ENCODE measurements around the gene CHTF18.
A peak's percentile ranks its signal among the peaks of the same experiment; 100 is the strongest.

CHTF18 gene

DNA sequence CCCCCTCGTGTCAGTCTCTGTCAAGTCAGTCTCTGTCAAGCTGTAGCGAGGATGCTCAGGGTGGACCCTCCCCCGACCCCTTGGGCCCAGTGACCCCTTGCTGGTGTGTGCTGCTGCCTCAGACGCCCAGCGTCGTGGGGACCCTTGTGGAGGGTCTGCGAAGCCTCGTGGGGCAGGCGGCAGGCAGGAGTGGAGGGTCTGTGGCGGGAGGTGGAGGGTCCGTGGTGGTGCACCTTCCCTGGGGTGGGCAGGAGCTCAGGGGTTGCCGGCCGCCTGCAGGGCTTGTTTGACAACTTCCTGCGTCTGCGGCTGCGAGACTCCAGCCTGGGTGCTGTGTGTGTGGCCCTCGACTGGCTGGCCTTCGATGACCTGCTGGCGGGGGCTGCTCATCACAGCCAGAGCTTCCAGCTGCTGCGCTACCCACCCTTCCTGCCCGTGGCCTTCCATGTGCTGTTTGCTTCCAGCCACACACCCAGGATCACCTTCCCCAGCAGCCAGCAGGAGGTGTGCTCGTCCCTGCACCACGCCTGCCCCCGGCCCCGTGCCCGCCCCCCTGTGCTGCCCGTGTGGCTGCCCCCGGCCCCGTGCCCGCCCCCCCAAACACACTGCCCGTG, 6.5 kb downstream of the CHTF18 start:
- no peak for DNase-seq

DNA sequence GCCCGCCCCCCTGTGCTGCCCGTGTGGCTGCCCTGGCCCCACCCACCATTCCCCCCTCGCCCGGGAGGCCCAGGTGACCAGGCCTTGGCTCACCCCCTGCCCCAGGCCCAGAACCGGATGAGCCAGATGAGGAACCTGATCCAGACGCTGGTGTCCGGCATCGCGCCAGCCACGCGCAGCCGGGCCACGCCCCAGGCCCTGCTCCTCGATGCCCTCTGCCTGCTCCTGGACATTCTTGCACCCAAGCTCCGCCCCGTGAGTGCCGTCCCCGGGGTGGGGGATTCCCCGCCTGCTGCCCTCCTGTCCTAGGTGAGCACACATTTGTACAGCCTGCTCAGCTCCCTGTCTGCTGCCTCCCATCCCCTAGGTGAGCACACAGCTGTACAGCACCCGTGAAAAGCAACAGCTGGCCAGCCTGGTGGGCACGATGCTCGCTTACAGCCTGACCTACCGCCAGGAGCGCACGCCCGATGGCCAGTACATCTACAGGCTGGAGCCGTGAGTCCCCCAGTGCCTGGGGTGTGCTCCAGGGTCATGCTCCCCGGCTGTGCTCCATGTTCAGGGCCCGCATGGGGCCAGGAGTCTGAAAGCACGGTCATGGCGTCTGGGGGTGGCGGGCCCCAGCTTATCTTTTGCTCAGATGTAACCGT, 7.3 kb downstream of the CHTF18 start:
- no peak for DNase-seq

DNA sequence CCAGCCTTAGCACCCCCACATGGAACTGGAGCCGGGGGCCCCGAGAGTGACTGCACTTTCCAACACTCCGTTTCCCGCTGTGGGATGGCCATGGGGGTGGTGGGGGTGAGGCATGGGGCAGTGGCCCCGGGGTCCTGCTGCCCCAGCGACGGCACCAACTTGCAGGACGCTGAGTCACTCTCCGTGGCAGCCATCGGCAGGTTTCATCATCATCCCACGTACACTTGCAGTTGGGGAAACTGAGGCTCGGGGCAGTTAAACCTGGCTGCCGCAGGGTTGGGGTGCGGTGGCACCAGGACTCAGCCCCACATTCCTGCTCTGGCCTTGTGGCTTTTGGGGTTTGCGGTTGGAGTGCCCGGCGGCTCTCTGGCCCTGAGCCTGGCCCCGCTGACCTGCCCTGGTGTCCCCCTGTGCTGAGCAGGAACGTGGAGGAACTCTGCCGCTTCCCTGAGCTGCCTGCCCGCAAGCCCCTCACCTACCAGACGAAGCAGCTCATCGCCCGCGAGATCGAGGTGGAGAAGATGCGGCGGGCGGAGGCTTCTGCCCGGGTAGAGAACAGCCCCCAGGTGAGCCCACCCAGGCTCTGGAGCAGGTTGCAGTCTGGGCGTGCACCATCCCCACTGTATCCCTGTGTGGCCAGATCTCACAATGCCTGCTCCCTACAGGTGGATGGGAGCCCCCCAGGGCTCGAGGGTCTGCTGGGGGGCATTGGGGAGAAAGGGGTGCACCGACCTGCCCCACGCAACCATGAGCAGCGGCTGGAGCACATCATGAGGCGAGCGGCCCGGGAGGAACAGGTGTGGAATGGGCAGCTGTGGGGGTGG, 8.1 kb downstream of the CHTF18 start:
- DNase-seq = no peak

DNA sequence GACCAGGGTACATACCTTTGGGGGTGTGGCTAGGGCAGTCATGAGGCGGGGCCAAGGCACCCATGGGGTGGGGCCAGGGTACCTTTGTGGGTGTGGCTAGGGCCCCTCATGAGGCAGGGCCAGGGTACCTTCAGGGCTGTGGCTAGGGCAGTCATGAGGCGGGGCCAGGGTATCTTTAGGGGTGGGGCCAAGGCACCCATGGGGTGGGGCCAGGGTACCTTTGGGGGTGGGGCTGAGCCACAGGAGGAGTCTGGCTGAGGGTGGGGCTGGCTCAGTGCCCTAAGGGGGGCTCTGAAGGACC, 8.7 kb downstream of the CHTF18 start:
- no peak for DNase-seq

DNA sequence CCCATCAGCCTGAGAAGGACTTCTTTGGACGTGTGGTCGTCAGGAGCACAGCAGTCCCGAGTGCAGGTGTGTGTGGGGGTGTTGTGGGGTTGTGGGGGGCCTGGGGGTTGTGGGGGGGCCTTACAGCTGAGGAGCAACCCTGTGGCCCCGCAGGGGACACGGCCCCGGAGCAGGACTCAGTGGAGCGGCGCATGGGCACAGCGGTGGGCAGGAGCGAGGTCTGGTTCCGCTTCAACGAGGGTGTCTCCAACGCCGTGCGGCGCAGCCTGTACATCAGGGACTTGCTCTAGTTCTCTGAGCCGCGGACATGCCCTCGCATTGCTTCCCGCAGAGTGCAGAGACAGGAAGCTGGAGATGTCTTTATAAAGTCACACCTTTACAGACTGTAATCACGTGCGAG, 9.3 kb downstream of the CHTF18 start:
- DNase-seq = no peak

DNA sequence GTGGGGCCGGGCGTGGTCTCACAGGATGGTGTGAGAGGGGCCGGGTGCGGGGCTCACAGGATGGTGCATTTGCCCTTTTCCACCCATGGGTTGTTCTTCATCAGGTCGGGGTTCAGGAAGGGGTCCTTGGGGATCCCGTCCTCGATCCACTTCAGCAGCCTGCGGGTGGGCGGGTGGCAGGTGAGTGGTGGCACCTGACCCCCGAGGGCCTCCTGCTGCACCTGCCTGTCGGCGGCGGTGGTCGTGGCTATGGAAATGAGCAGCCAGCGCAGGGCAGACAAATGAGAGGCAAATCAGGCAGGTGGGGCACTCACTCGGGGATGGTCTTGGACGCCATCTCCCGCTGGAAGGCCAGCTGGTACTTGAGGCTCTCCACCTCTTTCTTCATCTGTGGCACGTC, 10.2 kb downstream of the CHTF18 start:
- DNase-seq = no peak

DNA sequence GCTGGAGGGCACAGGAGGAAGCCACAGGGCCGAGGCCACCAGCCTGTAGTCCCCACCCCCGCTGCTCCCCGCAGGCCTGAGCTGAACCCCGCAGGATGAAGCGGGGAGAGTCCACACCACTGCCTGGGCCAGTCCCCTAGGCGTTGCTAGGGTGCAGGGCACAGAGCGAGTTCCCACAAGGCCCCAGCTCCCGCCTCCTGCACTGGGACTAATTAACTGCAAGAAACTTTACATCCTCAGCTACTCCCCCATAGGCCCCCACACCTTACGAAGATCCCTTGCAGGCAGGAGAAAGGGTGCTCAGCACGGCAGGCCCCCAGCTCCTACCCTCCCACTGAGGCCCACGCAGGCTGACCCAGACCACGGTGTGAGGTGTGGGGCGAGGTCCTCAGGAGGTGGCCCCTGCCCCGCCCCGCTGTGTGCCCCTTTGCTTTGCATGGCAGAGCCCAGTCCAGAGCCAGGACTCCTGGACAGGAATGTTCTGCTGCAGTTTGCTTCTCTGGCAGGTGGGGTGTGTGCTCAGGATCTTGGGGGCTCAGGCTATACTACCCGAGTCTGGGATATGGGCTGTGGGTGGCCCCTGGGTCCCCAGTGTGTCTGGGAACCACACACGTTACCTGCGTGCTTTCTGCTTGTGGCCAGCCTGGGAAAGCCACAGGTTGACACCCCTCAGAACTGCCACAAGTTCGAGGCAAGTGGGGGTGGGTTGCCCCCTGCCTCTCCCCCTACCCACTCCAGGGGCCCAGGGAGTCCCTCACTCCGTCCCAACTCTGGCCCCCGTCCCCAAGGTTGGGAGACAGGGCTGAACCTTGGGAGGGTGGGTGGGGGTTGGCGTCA, 10.9 kb downstream of the CHTF18 start:
- DNase-seq = no peak

DNA sequence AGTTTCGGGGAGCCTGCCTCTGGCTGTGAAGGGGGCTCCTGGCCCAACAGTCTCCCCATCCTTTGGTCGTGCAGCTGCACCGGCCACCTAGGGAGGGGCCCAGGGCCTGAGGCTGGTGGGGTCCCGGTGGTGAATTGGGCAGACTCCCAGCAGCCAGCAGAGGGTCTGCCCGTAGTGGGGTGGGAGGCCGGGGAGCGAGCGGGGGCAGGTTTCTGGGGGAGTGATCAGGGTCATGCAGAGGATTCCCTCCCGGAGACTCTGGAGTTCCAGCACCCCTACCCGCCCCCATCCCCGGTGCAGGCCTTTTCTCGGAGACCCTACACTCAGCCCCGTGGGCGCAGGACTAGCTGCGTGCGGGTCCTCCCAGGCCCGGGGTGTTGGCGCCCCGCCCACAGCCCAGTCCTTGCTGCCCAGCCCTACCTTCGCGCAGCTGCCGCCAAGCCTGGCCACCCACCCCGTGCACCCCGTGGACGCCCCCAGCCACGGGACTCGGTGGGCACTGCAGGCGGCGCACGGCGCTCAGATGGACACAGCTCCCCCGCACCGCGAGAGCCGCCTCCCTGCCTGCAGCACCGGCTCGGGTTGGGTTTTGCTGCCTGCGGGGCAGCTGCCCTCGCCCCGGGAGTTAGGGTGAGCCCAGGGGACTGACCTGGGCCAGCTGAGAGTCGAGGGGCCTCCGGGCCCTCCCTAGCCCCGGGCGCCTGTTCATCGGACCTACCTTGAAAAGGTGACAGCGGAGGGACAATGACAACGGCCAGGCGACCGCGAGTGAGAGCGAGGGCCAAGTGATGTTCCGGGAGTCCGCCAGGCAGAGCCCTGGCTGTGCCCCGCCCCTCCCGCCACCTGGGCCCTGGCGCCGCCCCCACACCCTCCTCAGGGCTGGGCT, 11.8 kb downstream of the CHTF18 start, which contains the start of gene GNG13:
TSS of gene GNG13 (minus strand) at position 787 of the 886 bp plus-strand sequence. CDS start 1,657 bp downstream, outside the sequence.
- no peak for DNase-seq

DNA sequence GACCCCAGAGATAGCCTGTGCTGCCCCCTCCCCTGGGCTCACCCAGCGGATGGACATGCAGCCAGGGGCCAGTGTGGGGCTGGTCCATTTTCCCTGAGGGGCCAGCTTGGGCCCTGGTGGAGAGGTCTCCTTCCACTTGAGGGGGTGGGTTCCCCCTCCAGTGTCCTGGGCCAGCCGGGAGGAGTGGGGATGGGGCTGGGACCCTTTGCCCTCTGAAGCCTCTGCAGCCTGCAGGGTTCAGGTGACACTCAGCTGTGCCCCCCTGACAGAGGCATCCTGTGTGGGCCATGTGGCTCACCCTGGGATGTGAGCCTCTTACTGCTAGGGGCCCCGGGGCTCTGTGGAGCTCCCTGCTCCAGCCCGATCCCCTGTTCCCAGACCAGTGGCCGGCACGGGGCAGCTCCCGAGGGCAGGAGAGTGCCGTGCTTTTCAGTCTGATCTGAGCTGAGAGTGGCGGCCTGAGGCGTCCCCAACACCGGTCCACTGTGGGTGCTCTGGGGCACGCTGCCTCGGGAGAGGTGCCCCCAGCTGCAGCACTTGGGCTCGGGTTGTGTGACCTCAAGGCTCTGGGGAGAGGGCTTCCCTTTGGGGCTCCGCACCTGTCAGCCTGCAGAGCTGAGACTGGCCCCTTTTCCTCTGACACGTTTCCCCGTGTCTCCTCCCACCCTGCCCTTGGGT, 12.6 kb downstream of the CHTF18 start:
- no peak for DNase-seq

DNA sequence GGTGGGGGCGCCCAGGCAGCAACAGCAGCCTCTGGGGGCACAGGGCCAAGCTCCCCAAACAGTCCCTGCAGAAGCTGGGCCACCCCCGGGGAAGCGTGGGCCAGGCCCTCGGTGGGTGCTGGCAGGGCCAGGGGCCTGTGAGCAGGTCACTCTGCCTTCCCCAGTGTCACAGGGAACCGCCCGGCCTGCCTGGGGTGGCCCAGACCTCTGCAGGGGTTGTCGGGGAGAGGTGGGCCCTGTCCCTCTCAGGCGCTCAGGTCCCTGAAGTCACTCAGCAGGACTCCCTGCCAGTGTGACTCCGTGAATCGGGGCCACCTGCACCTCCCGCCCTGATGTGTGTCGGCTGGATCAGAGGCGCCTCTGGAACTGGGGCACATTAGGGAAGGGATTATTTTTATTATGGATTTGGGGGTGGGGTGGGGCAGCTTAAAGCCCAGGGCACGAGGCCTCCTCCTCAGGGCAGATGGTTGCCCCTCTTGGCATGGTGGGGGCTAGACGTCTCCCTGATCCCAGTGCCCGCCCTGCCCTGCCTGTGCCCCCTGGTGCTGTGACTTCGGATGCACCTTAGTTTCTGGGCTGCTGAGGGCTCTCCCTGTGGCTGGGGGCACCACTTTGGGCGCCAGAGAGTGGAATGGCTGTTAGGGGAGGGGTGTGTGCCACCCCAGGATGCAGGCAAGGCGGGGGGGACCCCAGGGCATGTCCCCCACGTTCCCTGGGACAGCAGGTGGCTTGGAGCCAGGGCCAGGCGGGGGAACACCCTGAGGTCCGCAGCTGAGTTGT, 13.4 kb downstream of the CHTF18 start:
- no peak for DNase-seq

DNA sequence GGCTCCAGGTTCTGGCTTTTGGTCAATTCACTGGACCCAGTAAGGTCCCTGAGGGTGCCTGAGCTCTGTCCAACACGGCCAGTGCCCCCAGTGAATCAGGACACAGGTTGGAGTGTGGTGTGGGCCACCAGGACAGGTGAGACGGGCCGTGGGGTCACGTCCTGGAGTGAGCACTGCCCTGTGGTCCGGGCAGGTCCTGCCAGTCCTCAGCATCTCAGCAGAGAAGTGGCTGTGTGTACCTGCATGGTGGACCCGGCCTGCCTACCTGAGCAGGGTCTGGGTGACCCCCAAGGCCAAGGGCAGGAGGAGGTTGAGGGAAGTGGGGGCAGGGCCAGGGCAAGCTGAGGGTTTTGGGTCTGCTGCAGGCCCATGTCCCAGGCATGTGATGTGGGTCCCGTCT, 14.0 kb downstream of the CHTF18 start:
- DNase-seq = no peak

DNA sequence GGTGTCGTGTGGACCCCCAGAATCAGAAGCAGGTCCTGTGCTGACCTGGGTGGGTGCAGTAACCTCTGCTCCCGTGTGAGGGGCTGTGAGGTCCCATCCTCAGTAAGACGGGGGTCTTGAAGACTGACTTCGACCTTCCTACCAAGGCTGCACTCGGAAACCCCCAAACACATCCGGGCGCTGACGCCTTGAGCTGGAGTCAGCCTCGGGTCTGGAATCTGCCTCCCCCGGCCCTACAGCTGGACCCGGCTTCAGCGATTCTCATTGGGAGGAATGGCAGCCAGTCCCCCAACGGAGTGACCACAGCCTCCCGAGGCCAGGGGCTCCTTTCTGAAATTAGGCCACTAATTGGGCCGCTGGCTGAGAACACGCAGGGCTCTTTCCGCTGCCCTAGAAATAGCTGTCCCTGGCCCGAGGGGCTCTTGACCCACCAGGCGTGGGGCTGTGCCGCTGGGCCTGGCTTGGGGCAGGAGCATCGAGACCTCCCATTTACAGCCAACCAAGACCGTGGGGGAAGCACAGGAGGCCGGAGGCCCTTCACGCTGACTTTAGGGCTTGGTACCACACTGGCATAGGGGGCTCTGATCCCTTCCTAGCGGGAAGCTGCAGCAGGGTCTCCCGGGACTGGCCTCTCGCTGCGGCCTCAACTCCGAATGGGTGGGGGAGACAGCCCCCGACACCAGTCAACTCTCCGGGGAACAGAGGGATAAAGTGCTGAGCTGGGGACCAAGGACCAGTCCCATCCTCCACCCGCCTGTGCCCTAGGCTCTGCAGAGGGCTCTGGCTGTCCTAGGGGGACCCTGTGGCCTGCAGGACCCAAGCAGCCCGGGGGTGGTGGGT, 14.7 kb downstream of the CHTF18 start:
- no peak for DNase-seq

DNA sequence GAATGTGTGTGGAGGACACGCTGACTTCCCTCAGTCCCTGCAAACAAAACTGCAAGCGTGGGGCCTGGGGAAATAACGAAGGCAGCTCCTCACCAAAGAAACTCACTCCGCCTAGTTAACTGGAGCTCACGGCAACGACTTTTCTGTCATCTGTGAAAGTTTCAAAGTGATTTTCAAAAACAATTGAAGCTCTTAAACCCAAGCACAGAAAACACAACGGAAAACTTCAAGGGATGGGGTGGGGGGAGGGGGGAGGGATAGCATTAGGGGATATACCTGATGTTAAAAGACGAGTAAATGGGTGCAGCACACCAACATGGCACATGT, 15.3 kb downstream of the CHTF18 start:
- no peak for DNase-seq

DNA sequence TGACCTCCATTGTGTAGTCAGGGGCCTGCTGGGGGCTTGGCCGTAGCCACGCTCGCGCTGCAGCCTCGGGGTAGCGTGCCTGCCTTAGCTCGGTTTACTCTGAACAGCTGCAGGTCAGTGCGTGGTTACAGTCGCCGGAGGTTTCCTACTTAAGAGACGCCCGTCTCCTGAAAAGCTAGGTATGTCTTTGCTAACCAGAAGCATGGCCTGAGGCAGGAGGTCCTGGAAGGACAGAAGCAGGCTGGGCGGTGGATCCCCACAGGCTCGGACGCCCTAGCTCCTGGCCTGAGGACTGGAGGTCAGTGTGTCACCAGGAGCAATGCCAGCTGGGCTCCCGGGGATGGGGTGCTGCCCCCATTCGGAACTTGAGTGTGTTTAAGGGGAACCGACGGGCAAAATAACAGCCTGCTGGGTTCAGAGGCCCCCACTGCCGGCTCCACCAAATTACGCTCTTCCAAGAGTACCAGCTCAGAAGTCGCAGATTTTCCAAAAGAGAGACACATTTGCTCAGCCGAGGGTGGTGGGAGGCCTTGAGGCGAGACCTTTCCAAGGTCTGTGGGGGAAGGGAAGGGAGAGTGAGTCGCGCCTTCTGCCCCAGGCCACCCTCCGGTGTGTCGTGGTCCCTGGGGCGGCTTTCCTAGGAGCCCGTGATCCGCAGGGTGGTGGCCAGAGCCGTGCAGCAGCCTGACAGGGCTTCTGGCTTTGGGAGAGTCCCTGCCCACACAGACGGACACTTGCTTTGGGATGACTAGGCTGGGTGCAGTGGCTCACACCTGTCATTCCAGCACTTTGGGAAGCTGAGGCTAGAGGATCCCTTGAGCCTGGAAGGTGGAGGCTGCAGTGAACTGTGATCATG, 16.0 kb downstream of the CHTF18 start:
- no peak for DNase-seq

DNA sequence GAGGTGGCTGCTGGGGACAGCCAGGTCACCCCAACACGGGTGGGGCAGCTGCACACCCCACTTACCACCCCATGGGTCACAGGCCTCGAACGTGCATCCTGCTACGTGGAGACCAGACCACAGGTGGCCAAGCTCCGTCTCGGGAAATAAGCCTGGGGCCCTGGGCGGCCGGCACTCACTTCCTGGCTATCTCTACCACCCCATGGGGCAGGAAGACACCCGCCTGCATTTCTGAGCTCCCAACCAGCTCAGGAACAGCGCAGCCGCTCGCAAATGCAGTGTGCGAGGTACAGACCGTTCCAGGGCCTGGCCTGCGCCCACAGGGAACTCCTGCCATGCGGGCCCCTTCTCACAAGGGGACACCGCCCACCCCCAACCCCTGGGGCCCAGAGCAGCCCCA, 17.1 kb downstream of the CHTF18 start:
- DNase-seq = no peak

DNA sequence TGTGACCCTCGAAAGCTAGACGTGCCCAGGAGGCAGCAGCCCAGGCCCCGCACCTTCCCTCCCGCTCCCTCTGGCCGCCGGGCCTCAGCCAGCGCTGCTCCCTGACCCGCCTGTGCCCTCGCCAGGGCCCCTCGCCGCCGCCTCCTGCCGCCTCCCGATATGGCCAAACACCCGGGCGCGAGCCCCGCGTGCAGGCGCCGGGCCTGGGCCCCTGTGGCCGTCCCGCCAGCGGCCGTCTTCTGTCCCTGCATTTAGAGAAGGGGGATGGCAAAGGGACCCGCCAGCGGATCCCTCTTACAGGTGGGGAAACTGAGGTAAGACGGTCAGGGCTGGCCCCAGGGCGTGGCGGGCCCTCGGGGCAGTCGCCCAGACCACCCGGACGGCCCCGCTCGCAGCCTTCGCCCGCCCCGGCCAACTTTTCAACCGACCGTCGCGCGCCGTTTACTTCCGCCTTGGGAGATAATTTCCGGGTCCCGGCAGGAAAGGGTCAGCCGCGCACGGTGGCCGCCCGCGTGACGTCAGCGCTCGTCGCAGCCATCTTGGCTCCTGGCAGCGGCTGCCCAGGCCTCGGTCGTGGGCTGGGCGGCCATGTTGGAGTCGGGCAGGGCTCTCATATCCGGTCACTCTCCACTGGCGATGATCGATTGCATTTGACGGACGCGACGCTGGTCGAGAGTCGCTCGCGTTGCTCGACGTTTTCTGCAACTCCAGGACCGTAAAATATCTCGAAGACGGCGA, 19.1 kb downstream of the CHTF18 start:
- peak; percentile 96 for DNase-seq

DNA sequence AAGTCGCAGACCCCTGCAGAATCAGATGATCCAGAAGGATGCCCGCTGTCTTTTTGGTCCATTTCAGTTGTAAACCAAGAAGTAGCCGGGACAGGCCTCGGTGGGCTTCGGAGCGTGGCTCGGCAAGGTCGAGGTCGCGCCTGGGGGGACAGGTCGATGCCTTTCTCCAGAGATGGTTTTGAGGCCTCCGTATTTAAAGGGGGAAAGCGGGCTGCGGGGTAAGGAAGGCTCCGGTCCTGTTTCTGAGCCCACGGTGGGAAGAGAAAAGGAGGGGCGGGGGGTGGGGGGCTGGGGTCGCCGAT, 19.6 kb downstream of the CHTF18 start:
- no peak for DNase-seq

DNA sequence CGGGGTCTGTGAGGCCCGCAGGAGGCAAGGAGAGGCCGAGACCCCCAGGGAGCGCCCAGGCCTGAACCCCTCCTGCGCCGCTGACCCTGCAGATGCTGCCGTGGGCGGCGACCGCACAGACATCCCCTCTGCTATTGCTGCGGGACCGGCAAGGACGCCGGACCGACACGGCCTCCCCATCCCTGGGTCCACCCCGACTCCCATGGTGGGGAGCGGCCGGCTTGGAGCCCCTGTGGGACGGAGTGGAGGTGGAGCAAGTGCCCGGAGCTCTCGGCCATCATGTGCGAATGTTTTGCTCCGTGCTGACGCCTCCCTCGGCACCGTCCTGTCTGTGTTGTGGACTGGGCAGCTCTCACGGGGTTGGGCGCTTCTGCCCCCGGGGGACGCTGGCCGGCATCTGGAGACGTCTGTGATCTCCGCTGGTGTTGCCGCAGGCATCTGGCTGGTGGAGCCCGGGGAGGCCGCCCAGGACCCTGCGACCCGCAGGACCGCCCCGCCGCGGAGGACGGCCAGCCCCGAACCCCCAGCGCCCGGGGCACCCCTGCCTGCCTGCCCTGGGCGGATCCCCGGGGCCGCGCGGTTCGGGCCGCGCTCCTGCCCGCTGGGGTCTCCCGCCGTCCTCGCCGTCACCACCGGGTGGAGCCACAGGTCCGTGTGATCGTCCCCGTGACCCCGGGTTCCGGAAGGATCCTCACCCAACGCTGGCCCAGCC, 24.9 kb downstream of the CHTF18 start:
- peak; percentile 67 for DNase-seq
